Tibial artery (tissue), 4 donors: ENCODE data around the gene PCDHB2.
"Not testable (repeated sequence)": the region's sequence is repeated elsewhere in the genome, so short reads cannot be mapped to it uniquely, and the experiment has no call there.

Experiments
- DNase-seq, 2 donors: peaks; one replicate each; pipeline ENCODE4 v3.0.0-alpha.2; 2019
- H3K27ac ChIP-seq, 2 donors: fragments of 200-600 bp; sonication (generic) in 1 of 2; 1 replicate in 1 of 2; 2 replicates in 1 of 2; pipeline ENCODE4 v1.5.1; 2018 to 2019; ENCODE audit warnings: mild to moderate bottlenecking in 1 of 2
- H3K27me3 ChIP-seq, 2 donors: fragments of 200-600 bp; sonication (generic) in 1 of 2; one replicate each; pipeline versions ENCODE4 v1.5.1 to v1.6.0; 2016 to 2019
- H3K36me3 ChIP-seq, 3 donors: fragments of 200-600 bp; sonication (generic) in 2 of 3; one replicate each; pipeline ENCODE4 v1.5.1; 2016 to 2019; ENCODE audit warnings: mild to moderate bottlenecking in 2 of 3
- H3K4me1 ChIP-seq, 4 donors: fragments of 200-600 bp; sonication (generic) in 2 of 4; 1 replicate in 3 of 4; 2 replicates in 1 of 4; pipeline ENCODE4 v1.5.1; 2016 to 2019
- H3K4me3 ChIP-seq, 2 donors: fragments of 200-600 bp; sonication (generic) in 1 of 2; 1 replicate in 1 of 2; 2 replicates in 1 of 2; pipeline ENCODE4 v1.5.1; 2018 to 2019; ENCODE audit warnings: mild to moderate bottlenecking in 2 of 2
- H3K9me3 ChIP-seq, 3 donors: fragments of 200-600 bp; sonication (generic) in 1 of 3; one replicate each; pipeline ENCODE4 v1.5.1; 2016 to 2019
- CTCF ChIP-seq, 2 experiments: fragments of 200-600 bp in 1 of 2; fragments of 450-650 bp in 1 of 2; IDR thresholded peaks; one replicate each; pipeline ENCODE4 v1.5.1; 2017 to 2019; ENCODE audit warnings: antibody characterized with exemption in 2 of 2, mild to moderate bottlenecking in 1 of 2, moderate library complexity in 1 of 2
- intact Hi-C: fragments of 100-400 bp; cut with DNase I; formaldehyde crosslinking; loops from one replicate; pipeline ENCODE4 v1.15.0; 2023; ENCODE audit warnings: low total_unique reads

PCDHB2 gene

GRCh38 chr5:141105350-141105749 is 10.9 kb downstream of the PCDHB2 start:
- H3K27ac ChIP-seq, result no peak overlapping the region
- H3K27me3 ChIP-seq, result no peaks in the 10 kb centered on the region
- H3K9me3 ChIP-seq, result peaks cover 2 to 47% (median 42%) of the 10 kb centered on the region in 3 donors
- TF ChIP-seq CTCF (IDR thresholded peaks at IDR 0.05), result no peak
- DNase-seq, result no peak
- H3K4me3 ChIP-seq, result no peak overlapping the region
- no peaks in the 10 kb centered on the region for H3K36me3 ChIP-seq
- intact Hi-C loops, result no loop called here
- H3K4me1 ChIP-seq, result no peaks in the 10 kb centered on the region

DNA sequence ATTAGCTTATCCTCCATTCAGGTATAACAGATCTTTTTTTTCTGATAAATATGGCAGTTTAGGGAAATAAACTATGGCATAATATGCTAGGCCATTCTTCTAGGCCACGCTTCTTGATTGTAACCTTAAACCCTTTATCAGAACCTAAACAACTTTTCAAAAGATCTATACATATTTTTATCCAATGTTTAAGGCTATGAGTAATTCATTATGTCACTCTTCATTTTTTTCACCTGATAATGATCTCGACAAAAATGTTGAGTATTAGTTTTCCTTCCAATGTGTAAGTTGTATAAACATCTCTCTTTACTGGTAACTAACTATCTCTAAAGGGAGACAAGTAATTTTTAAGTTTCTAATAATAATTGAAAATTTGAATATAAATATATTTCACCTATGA is 24.8 kb downstream of the PCDHB2 start:
- Histone ChIP-seq H3K9me3 (peaks cover 0 to 59% (median 30%) of the 10 kb centered on the region in 3 donors), H3K27me3 (no peaks in the 10 kb centered on the region), H3K27ac (no peak overlapping the region), H3K4me1 (no peaks in the 10 kb centered on the region), H3K4me3 (no peak overlapping the region), H3K36me3 (no peaks in the 10 kb centered on the region)
- intact Hi-C loops, result no loop called here
- no peak for TF ChIP-seq CTCF (IDR thresholded peaks at IDR 0.05)
- no peak for DNase-seq

DNA sequence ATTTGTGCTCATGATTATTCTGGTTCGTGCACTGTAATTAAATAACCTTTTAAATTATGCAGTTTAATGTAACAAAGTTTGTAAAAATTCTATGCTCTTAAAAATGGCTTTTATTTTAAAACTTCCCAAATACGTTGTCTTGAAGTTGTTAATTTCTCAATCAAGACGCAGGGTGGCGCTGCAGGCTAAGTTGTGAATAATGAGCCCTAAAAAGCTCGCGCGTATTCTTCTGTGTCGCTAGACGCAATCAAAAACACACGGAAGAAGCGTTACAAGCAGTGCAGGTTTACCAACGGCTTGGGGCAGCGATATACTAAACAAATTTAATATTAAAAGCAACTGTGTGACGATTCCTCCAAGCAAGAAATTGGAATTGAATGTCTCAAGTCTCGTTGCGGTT is 27.1 kb downstream of the PCDHB2 start, which contains the start of gene PCDHB4:
TSS of gene PCDHB4 (plus strand) at position 256 of the 400 bp plus-strand sequence. CDS start 181 bp downstream, outside the sequence.
- Histone ChIP-seq H3K27me3 (no peaks in the 10 kb centered on the region), H3K4me1 (no peaks in the 10 kb centered on the region), H3K4me3 (peak within 1 kb of the TSS; percentile 32 to 41), H3K9me3 (peaks cover 0 to 55% (median 30%) of the 10 kb centered on the region in 3 donors), H3K36me3 (peaks cover 0 to 9% (median 0%) of the 10 kb centered on the region in 3 donors), H3K27ac (no peak within 1 kb of the TSS)
- intact Hi-C loops, result no loop called here
- peak in 1 of 2 experiments; percentile 28 for TF ChIP-seq CTCF (IDR thresholded peaks at IDR 0.05)
- DNase-seq, result no peak

DNA sequence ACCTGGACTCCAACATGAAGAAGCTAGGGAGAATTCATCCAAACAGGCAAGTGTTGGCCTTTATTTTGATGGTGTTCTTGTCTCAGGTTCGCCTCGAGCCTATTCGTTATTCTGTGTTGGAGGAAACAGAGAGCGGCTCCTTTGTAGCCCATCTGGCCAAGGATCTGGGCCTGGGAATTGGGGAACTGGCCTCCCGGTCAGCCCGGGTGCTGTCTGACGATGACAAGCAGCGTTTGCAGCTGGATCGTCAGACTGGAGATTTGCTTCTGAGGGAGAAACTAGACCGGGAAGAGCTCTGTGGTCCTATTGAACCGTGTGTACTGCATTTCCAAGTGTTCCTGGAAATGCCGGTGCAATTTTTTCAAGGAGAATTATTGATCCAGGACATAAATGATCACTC is 27.6 kb downstream of the PCDHB2 start:
- Histone ChIP-seq H3K9me3 (peaks cover 0 to 55% (median 25%) of the 10 kb centered on the region in 3 donors), H3K4me1 (no peaks in the 10 kb centered on the region), H3K36me3 (peaks cover 0 to 9% (median 4%) of the 10 kb centered on the region in 3 donors), H3K27me3 (no peaks in the 10 kb centered on the region), H3K4me3 (peak overlapping the region; percentile 32 to 41), H3K27ac (no peak overlapping the region)
- DNase-seq, result no peak
- TF ChIP-seq CTCF (IDR thresholded peaks at IDR 0.05), result no peak
- intact Hi-C loops, result no loop called here

DNA sequence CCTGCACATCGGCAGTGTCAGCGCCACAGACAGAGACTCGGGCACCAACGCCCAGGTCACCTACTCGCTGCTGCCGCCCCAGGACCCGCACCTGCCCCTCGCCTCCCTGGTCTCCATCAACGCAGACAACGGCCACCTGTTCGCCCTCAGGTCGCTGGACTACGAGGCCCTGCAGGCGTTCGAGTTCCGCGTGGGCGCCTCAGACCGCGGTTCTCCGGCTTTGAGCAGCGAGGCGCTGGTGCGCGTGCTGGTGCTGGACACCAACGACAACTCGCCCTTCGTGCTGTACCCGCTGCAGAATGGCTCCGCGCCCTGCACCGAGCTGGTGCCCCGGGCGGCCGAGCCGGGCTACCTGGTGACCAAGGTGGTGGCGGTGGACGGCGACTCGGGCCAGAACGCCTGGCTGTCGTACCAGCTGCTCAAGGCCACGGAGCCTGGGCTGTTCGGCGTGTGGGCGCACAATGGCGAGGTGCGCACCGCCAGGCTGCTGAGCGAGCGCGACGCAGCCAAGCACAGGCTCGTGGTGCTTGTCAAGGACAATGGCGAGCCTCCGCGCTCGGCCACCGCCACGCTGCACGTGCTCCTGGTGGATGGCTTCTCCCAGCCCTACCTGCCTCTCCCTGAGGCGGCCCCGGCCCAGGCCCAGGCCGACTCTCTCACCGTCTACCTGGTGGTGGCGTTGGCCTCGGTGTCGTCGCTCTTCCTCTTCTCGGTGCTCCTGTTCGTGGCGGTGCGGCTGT is 29.2 kb downstream of the PCDHB2 start:
- H3K4me3 ChIP-seq, H3K36me3 ChIP-seq, DNase-seq, H3K27me3 ChIP-seq, H3K4me1 ChIP-seq, intact Hi-C loops, H3K27ac ChIP-seq: not testable (repeated sequence)
- H3K9me3 ChIP-seq, result peaks cover 0 to 58% (median 23%) of the 10 kb centered on the region in 3 donors

DNA sequence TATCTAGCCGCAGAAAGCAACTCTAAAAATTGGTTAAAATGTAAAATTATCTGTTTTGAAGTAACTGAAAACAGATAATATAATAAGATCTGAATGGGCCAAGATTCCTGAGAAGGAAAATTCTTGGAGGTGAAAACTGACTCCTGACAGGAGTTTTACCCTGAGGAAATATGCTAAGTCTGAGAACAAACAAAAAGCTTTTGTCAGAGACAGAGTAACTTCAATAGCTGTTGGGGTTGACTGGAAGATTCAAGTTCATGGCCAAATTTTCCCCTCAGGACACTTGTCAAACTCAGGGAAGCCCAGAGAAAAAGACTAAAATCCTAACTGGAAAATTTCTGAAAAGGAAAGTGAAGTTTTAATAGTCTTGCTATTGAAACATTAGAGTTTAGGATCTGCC is 32.9 kb downstream of the PCDHB2 start:
- no peak for DNase-seq
- TF ChIP-seq CTCF (IDR thresholded peaks at IDR 0.05), result no peak
- Histone ChIP-seq H3K27me3 (no peaks in the 10 kb centered on the region), H3K36me3 (peaks cover 0 to 9% (median 4%) of the 10 kb centered on the region in 3 donors), H3K9me3 (peaks cover 0 to 60% (median 18%) of the 10 kb centered on the region in 3 donors), H3K4me1 (no peaks in the 10 kb centered on the region), H3K27ac (no peak overlapping the region), H3K4me3 (no peak overlapping the region)
- intact Hi-C loops, result no loop called here
